LHCN-M2 (cell line): ENCODE results near the gene S100A7. TPM values are rescaled to one million over a fixed set of nuclear protein-coding genes. Genes with fewer than 3 reads are reported as not detected.
"Not testable (repeated sequence)": the region's sequence is repeated elsewhere in the genome, so short reads cannot be mapped to it uniquely, and the experiment has no call there.

ENCODE experiments used
- DNase-seq: peaks from one replicate; pipeline ENCODE4 v3.0.0-alpha.2; 2012; ENCODE audit warnings: low read depth
- total RNA-seq: library from RNA; depleted of rRNA; stranded (reverse); fragments of >200 nt; gene quantifications from 2 replicates; pipeline ENCODE4 v1.2.3, GENCODE V29; 2014; rRNA removed

The S100A7 gene
- total RNA-seq, 1 experiment from 2014 or later: not detected

- DNase-seq: no peak
These were observed 29.4 kb downstream of the S100A7 start for GRCh38 chr1:153431002-153431401.

- DNase-seq: no peak
These were observed 29.9 kb downstream of the S100A7 start for GRCh38 chr1:153430561-153430960.

DNA sequence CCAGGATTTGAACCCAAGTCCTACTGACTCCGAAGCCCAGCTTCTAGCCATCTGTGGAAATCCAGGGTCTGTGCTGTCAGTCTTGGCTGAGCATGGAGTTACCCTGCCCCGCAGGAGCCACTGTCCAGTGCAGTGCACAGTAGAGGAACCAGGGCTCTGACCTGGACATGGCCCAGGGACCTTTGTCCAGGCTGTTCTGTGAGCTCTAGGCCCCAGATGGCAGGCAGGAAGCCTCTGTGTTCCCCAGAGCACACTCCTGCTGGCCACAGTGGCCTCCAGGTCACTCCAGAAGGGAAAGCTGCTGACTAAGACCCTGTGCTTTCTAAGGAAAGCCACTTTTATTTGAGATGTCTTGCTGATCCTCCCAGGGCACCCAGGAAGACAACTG, 30.3 kb downstream of the S100A7 start:
- DNase-seq: no peak

DNA sequence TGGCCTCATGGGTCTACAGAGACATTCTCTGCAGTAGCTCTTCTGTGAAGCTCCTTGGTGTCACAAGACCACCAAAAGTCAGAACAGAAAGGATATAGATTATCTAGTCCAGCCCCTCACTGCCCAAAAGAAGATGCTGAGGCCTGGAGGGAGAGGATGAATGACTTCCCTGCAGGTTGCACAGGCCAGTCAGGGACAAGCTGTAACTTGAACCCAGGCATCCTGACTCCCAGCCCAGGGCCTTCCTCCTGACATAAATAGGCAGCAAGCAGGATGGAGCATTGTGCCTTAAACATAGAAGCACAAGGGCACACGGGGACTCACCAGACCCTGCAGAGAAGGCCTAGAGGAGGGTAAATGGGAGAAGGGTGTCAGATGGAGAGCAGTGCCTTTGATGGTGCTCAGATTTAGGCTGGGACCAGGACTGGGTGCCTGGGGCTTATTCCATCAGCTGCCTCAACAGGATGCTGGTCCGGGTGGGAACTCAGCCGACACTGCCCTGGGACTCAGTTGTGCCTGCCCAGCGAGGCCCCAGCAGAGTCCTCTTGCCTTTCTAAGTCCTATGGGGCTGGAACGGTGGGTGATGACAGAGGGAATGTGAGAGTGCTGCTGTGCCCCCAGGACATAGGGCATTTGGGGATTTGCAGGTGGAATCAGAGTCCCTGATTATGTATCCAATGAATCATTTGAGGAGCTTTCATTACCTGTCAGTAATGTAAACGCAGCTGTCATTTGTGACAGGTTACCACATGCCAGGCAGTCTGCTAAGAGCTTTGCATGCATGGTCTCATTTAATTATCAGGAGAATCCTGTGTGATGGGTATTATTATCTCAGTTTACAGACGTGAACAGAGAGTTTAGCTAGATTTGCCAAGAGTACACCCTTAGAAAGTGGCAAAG, 30.9 kb downstream of the S100A7 start:
- no peak for DNase-seq

DNA sequence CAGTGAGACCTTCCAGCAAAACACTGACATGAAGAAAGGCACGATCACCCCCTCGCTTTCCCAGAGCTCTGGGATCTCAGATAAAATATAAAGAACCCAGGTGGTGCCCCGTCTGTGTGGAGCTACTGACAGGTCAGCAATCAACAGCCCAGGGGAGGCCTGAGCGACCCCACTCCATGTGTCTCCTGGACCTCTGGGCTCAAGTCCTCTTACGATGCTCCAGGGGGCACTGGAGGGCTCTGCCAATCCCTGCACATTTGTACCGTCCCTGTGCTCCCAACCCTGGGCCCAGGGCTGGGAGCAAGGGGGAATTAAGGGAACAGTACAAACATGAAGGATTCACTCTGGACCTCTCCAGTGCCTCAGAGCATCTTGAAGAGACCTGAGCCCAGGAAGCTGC, 31.7 kb downstream of the S100A7 start:
- no peak for DNase-seq

- no peak for DNase-seq
These were observed 32.3 kb downstream of the S100A7 start for GRCh38 chr1:153428073-153428638.

GRCh38 chr1:153426809-153427208, 33.6 kb downstream of the S100A7 start:
- no peak for DNase-seq

DNA sequence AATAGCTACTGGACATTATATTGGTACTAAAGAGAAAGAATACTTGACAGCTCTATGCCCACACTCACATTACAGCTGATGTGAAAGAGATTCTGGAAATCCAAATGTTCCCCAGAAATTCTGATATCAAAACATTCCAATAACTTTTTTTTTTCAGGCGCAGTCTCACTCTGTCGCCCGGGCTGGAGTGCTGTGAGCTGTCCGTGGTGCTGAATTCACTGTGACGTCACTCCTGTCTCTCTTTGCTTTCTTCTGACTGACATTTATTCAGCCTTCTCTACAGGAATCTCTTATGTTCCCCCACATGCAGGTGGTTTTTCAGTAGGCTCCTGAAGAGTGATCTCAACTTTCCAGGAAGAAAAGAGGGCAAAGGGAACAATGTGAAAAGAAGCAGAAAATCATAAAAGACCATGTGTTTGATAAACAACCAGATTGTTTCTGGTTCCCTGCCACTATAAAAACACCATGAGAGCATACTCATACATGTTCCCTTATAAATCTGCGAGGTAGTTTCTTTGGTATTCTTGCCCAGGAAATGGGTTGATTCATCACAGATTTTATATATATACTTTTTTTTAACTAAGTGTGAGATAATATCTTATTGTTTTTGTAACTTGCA, 37.9 kb downstream of the S100A7 start:
- peak; percentile 50 for DNase-seq

DNA sequence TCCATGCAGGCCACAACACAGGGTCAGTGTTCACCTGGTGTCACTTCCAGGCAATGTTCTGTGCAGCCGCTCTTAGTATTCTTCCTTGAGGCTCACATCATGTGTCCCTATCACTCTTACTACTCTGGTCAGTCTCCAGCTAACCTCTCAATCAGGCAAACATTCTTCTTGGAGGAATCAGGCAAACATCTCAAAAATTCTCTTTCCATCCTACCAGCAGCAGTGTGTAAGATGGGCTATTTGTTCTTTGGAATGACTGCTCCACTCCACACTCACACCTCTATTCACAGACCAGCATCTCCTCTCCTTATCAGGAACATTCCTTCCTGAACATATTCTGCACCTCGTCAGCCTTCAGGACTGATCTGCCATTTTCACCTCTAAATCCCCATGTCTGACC, 40.1 kb downstream of the S100A7 start:
- DNase-seq: no peak

GRCh38 chr1:153419436-153419793, 41.0 kb downstream of the S100A7 start:
- DNase-seq: not testable (repeated sequence)

- not testable (repeated sequence) for DNase-seq
These were observed 41.6 kb downstream of the S100A7 start for GRCh38 chr1:153418758-153419435.

GRCh38 chr1:153417136-153417888, 43.1 kb downstream of the S100A7 start:
- DNase-seq: no peak

GRCh38 chr1:153415850-153416570, 44.4 kb downstream of the S100A7 start, which contains the start of gene S100A7A:
Gene S100A7A (plus strand): TSS chr1:153416520. CDS start chr1:153418083, 1,563 bp downstream.
- no peak for DNase-seq

DNA sequence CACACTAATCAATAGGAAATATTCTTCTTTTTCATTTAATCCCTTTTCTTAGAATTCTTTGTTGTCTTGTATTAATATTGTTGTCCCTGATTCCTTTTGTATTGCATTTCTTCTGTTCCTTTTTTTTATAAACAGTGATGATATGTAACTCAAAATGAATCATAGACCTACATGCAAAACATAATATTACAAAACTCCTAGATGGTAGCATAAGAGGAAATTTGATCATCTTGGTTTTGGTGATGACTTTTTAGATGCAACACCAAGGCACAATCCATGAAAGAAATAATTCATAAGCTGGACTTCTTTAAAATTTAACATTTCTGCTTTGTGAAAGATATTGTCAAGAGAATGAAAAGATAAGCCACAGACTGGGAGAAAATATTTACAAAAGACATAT, 46.5 kb downstream of the S100A7 start:
- not testable (repeated sequence) for DNase-seq

Other genes with a start within 250 kb of the S100A7 start
- gene PRR9, start 243.1 kb downstream of the S100A7 start, total RNA-seq: not detected in 2 replicates
- gene LORICRIN, start 201.0 kb downstream of the S100A7 start, total RNA-seq: not detected in 2 replicates
- not detected in 2 replicates for gene PGLYRP3, start 147.7 kb downstream of the S100A7 start, total RNA-seq
- not detected in 2 replicates for gene PGLYRP4, start 111.8 kb downstream of the S100A7 start, total RNA-seq
- gene S100A9, start 102.8 kb downstream of the S100A7 start, total RNA-seq: not detected in 2 replicates
- not detected in 2 replicates for gene S100A12, start 85.0 kb downstream of the S100A7 start, total RNA-seq
- gene S100A8, start 69.6 kb downstream of the S100A7 start, total RNA-seq: not detected in 2 replicates
- gene S100A7A, start 44.1 kb downstream of the S100A7 start, total RNA-seq: not detected in 2 replicates
- 982 and 1,031 TPM in 2 replicates for gene S100A6, start 75.3 kb upstream of the S100A7 start, total RNA-seq
- 1.3 TPM in 1 of 2 replicates, not detected in the other for gene S100A5, start 80.3 kb upstream of the S100A7 start, total RNA-seq
- gene S100A4, start 85.2 kb upstream of the S100A7 start, total RNA-seq: 837 and 894 TPM in 2 replicates
- 37.5 and 55.5 TPM in 2 replicates for gene S100A3, start 88.6 kb upstream of the S100A7 start, total RNA-seq
- 23.3 and 24.8 TPM in 2 replicates for gene S100A2, start 105.2 kb upstream of the S100A7 start, total RNA-seq
- gene S100A16, start 152.5 kb upstream of the S100A7 start, total RNA-seq: 655 and 705 TPM in 2 replicates
- not detected in 2 replicates for gene S100A14, start 155.7 kb upstream of the S100A7 start, total RNA-seq
- 177 and 277 TPM in 2 replicates for gene S100A13, start 166.9 kb upstream of the S100A7 start, total RNA-seq
- gene S100A1, start 167.8 kb upstream of the S100A7 start, total RNA-seq: 0.86 TPM in 1 of 2 replicates, not detected in the other
- 32.5 and 44.5 TPM in 2 replicates for gene CHTOP, start 173.4 kb upstream of the S100A7 start, total RNA-seq
- 65.8 and 73.7 TPM in 2 replicates for gene SNAPIN, start 198.1 kb upstream of the S100A7 start, total RNA-seq
- 295 and 319 TPM in 2 replicates for gene ILF2, start 210.3 kb upstream of the S100A7 start, total RNA-seq
- gene NPR1, start 218.0 kb upstream of the S100A7 start, total RNA-seq: not detected in 2 replicates